ACHN (cell line): ENCODE data around the gene TMEM221.
"Not testable (repeated sequence)": the region's sequence is repeated elsewhere in the genome, so short reads cannot be mapped to it uniquely, and the experiment has no call there.

Experiments
- DNase-seq: peaks from one replicate; pipeline ENCODE4 v3.0.0-alpha.2; 2015
- in situ Hi-C: cut with HindIII; loops from 2 replicates; pipeline ENCODE4 v1.10.0; 2017; ENCODE audit warnings: low sequenced_read_pairs, low pct_ligation_motif_present, low pct_unique_long_range_greater_than_20kb

Gene TMEM221

GRCh38 chr19:17475541-17476115 lies 27.2 kb upstream of the TMEM221 start:
- no peak for DNase-seq

GRCh38 chr19:17475011-17475540 lies 26.6 kb upstream of the TMEM221 start:
- DNase-seq, in situ Hi-C loops: not testable (repeated sequence)

More at GRCh38 chr19:17475541-17476115, 27.2 kb upstream of the TMEM221 start:
- in situ Hi-C loops: no loop called here

GRCh38 chr19:17473041-17473440 lies 24.6 kb upstream of the TMEM221 start:
- in situ Hi-C loops: no loop called here
- peak; percentile 21 for DNase-seq

GRCh38 chr19:17471410-17472125 lies 23.1 kb upstream of the TMEM221 start:
- in situ Hi-C loops: no loop called here
- DNase-seq: no peak

DNA sequence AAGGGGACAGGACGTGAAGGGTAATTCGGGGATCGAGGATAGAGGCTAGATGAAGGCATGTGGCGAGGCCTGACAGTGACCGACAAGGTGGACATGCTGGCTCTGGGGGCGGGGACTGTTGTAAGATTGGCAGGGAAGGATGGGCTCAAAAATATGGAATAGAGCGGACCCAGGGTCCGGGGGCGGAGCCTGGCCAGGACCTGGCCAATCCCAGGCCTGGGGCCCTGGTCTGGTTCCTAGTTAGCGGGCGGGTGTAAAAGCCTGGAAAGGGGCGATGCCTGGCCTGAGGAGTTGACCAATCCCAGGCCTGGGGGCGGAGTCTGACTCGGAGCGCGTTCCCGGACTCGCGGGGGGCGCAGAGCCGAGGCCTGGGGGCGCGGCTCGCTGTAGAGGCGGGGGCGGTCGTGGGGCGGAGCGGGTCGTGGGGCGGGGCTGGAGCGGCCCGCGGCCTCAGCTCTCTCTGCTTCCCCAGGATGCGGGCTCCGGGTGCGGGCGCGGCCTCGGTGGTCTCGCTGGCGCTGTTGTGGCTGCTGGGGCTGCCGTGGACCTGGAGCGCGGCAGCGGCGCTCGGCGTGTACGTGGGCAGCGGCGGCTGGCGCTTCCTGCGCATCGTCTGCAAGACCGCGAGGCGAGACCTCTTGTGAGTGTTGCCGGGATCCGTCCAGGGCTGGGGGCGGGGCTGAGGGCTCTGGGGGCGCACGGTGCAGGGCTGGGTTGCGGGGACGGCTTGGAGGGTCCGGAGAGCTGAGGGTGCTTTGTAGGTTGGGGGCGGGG lies 21.8 kb upstream of the TMEM221 start, which contains the start of gene SLC27A1:
TSS of gene SLC27A1 (plus strand) at position 457 of the 774 bp plus-strand sequence. CDS start at position 474, 17 bp downstream.
- peak; percentile 98 for DNase-seq
- in situ Hi-C loops: no loop called here

GRCh38 chr19:17469481-17470067 lies 21.1 kb upstream of the TMEM221 start:
- DNase-seq: peak; percentile 90
- in situ Hi-C loops: no loop called here

DNA sequence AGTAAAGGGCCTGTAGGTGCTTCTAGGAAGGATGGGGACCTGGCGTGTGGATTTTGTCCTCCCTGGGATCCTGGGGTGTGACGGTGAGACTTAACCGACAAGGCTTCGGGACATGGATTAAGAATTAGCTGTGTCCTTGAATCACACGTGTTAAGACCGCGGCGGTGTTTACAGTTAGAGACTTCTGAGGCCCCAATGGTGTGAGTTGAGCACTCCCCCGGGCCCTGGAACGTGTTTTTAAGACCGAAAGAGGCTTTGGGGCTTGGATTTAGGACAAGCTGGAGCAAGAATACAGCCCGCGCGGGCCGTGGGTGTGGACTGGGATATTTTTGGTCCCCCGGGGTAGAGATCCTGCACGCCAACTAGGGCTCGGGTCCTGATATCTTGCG lies 20.6 kb upstream of the TMEM221 start:
- no peak for DNase-seq
- in situ Hi-C loops: no loop called here

- in situ Hi-C loops: no loop called here
- no peak for DNase-seq
Measured at GRCh38 chr19:17468302-17469091, 20.0 kb upstream of the TMEM221 start.

DNA sequence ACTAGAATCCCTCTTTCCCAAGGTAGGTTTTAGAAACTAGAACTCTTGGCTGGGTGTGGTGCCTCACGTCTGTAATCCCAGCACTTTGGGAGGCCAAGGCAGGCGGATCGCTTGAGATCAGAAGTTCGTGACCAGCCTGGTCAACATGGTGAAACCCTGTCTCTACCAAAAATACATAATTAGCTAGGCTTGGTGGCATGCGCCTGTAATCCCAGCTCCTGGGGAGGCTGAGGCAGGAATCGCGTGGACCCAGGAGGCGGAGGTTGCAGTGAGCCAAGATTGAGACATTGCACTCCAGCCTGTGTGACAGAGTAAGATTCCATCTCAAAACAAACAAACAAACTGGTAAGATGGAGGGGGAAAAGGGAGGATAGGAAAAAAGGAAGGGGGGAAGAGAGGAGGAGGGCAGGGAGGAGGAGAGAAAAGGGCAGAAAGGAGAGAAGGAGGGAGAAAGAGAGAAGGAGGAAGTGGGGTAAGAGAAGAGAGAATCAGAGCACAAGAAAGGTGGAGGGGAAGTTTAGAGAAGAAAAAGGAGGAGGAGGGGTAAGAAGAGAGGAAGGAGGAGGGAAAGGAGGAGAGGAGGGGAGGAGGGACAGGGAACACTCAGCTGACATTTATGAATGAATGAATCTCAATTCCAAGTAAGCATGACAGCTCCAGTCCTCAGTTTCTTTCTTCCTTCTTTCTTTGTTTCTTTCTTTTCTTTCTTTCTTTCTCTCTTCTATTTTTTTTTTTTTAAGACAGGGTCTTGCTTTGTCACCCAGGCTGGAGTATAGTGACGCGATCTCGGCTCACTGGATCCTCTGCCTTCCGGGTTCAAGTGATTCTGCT lies 19.2 kb upstream of the TMEM221 start:
- in situ Hi-C loops: no loop called here
- no peak for DNase-seq

- DNase-seq: no peak
- in situ Hi-C loops: no loop called here
Measured at GRCh38 chr19:17466487-17466850, 18.0 kb upstream of the TMEM221 start.

GRCh38 chr19:17460372-17461230 lies 12.1 kb upstream of the TMEM221 start, which contains the start of gene NXNL1:
NXNL1 (minus strand) TSS chr19:17460926; CDS start chr19:17460869, 57 bp downstream.
- no peak for DNase-seq
- in situ Hi-C loops: no loop called here

GRCh38 chr19:17458970-17459369 lies 10.5 kb upstream of the TMEM221 start:
- in situ Hi-C loops: no loop called here
- DNase-seq: no peak

DNA sequence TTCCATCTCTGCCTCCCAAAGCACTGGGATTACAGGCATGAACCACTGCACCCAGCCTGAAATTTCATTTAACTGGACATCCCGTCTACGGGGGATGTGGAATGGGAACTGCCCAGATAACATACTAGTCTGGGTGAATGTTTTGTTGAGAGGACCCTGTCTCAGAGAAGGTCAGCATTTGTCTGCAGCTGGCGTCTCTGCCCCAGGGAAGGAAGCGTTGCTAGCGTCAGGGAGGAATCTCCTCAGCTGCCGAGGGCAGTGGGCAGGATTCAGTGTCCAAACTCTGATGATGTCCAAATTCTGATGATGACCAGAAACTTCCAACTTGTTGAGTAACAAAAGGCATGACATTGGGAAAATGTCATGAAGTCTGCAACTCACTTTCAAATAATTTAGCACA lies 9.1 kb upstream of the TMEM221 start:
- in situ Hi-C loops: no loop called here
- no peak for DNase-seq

DNA sequence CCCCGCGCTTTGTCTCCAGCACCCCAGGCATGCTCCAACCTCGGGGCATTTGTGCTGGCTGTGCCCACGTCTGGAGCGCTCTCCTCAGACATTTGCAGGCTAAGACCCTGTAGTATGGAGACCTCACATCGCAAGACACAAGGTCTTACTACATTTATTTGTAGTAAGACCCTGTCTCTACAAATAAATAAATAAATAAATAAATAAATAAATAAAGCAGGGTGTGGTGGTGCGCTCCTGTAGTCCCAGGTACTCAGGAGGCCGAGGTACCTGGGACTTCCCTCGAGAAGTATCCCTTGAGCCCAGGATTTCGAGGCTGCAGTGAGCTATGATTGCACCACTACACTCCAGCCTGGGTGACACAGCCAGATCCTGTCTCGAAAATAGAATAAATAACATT lies 7.7 kb upstream of the TMEM221 start:
- in situ Hi-C loops: no loop called here

DNA sequence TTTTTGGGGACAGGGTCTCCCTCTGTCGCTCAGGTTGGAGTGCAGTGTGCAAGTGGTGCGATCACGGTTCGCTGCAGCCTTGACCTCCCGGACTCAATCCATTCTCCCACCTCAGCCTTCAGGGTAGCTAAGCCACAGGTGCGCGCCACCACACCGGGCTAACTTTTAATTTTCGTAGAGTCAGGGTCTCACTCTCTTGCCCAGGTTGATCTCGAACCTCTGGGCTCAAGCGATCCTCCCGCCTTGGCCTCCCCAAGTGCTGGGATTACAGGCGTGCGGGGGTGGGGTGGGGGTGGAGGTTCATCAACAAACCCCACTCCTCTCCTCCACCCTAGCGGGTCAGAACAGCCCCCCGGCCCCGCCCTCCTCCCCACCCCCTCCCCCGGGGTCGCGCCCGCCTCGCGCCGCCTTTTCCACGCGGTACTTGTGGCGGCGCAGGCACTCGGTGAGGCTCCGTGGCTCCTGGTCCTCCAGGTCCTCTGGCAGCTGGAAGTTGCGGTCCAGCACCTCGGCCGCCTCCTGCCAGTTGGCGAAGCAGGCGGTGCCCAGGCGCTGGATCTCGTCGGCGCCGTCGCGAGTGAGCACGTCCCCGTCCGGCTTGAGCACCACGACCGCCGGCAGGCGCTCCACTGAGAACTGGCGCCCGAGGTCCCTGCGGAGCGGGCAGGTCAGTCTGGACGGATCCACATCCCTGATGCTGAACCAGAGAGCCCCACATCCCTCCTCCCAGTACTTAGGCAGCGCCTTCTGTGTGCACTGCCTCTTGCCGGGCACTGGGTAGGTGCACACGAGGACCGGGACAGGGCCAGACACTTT lies 7.0 kb upstream of the TMEM221 start:
- no peak for DNase-seq
- in situ Hi-C loops: no loop called here

More for the DNA sequence above, 7.7 kb upstream of the TMEM221 start:
- DNase-seq: no peak

- DNase-seq: no peak
- in situ Hi-C loops: no loop called here
Measured at GRCh38 chr19:17454576-17455071, 6.2 kb upstream of the TMEM221 start.
